ENCODE data around the gene ASB18.

Gene ASB18

DNA sequence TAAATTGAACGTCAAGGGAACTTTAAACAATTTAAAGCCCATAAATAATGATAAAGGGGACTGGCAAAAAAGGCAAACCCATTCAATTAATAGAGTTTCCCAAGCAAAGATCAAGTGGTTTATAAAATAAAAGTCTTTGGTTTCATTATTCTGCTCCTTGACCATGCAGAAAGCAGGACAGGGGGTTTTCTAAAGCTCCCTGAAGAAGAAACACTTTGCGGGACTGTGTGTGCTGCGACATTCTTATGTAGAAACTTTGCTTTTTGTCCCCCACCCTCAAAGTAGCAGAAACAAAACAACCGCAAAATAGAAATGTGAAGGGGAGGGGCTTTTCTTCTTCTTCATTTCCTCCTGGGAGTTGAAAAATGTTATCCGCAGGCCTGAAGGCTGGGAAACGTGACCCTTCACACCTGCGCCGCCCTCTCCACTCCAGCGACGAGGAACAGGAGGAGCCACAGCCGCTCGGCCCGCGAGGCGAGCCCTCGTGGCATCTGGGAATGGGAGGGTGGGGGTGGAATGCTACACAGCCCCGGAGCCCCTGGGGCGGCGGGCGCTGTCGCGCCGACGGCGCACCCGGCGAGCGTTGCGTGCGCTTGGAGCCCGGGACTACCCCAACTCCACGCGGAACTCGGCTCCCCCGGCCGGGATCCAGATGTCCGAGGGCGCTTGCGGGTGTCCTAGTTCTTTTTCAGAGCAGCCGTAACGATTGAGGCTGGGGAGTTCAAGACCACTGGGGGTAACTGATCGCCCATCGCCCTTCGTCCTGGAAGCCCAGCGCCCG is 91.8 kb downstream of the ASB18 start:
- DNase-seq, result no peak

DNA sequence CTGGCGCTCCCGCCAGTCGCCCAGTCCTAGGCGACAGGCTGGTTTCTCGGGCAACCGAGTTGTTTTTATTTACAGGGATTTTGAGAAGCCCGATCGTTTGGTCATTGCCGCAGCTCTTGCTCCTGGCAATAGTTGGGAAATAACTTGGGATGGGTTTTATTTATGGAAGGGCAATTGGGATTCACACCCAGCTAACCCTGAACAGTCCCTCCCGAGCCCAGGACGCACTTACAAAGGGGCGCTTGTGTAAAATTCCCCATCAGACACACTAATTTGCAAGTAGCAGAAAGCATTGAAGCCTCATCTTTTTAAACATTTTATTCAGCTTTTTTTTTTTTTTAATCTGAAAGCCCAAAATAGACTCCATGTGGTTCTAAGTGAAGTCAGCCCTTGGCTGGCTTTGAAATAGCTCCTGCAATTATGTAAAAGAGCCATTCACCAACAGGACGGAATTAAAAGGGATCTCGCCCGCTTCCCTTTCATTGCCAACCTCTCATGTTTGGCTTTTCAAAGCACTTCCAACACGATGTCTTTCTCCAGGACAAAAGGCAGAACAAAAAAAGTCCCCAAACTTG is 92.4 kb downstream of the ASB18 start:
- DNase-seq, result no peak

DNA sequence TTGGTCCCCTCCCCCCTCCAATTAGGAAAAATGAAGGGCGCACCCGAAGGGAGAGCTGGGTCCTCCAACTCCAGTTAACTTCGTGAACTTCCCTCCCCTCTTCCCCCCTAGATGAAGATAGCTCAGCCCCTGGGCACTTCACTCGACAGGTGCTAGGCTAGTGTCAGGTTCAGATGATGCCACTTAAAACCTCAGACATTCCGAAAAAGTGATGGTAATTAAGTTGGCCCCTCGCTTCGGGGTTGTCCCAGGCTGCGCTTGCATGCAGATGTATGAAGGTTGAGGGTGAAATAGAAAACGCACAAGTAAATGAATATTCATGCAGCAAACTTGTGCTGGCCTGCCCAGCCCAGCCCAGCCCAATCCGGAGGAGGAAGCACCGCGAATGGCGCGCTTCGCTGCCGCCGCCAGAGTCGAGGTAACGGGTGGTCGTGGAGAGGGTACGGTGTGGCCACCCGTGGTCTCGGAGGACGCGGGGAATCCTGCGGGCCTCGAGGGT is 93.0 kb downstream of the ASB18 start:
- DNase-seq, result no peak

DNA sequence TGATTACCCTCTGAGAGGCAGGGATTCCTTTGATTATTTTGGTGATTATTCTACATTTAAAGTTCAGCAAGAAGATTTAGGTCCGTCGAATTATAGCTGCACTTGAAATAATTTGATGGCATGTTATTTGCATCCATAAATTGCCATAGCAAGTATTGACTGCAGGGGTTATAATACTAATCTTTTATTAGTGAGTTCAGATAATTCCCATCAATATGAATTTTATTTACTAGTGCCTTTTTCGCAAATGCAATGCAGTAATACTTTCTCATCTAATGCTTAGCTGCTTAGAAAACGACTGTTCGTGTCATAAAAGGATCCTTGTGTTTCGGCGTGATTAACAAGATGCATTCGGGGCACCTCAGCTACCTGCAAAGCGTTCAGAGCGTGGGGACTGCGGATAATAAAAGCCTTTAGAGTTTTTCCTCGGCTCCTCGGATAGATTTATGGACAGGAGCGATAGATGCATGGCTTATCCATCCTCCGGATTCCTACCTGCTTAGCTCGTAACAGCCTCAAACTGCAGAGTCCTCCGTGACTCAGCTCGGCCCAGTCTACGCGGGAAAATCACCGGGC is 93.5 kb downstream of the ASB18 start:
- DNase-seq, result no peak

DNA sequence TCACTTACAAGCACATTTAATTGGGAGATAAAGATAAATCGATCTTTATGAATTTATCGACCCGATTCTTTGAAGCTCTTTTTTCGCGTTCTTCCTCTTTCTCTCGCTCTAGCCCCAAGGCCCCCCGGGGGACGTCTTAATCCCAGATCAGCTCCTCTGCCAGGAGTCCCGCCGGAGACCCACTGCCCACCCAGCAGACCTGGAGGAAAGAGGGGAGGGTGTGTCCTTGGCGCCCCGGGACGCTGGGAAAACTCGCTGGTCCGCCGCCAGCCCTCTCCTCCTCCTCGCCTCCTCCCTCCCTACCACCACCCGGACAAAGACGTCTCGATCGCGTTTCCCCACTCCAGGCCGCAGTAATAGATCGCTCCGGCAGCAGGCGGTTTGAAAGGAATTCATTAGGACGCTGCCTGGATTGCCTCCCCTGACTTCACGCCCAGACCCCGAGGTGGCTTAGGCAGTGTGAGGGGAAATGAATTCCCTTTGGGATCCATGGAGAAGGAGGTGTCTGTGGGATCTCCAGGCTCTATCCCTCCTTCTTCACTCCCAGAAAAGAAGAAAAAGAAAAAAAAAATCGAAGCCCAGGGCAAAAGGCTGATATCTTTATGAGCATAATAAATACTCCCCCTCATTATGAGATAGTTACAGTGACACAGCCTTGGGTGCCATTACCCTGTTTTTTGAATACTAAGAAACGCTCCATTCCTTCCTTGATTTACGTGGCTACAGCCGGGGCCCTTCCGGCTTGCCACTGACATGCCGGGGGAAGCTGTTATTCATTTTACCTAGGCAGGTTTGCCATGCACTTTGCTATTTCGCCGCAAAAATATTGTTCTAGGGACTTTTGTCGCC is 94.2 kb downstream of the ASB18 start:
- no peak for DNase-seq

DNA sequence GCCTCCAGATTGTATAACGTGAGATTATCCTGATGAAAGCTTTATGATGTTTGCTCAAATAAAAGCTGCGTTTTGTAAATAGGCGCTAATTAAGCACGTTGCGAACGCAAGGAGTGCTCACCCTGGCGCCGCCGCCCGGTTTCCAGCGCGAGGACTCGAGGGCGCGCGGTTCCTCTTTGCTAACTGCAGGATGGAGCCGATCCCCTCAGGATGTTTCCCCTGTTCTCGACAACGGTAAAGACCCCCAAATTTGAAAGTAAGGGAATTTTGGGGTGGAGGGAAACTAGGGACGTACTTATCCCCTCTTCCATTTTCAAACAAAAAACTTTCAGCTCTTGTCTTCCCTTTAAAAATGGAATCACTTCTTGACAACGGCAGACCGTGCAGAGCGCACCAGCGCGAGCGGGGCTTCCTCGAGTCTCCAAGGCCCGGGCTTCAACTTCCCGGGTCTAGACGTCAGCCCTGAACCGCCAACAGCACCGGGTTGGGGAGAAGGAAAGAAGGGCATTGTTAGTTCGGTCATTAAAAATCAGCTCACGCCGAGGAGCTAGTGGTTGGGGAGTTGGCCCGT is 95.0 kb downstream of the ASB18 start:
- no peak for DNase-seq

DNA sequence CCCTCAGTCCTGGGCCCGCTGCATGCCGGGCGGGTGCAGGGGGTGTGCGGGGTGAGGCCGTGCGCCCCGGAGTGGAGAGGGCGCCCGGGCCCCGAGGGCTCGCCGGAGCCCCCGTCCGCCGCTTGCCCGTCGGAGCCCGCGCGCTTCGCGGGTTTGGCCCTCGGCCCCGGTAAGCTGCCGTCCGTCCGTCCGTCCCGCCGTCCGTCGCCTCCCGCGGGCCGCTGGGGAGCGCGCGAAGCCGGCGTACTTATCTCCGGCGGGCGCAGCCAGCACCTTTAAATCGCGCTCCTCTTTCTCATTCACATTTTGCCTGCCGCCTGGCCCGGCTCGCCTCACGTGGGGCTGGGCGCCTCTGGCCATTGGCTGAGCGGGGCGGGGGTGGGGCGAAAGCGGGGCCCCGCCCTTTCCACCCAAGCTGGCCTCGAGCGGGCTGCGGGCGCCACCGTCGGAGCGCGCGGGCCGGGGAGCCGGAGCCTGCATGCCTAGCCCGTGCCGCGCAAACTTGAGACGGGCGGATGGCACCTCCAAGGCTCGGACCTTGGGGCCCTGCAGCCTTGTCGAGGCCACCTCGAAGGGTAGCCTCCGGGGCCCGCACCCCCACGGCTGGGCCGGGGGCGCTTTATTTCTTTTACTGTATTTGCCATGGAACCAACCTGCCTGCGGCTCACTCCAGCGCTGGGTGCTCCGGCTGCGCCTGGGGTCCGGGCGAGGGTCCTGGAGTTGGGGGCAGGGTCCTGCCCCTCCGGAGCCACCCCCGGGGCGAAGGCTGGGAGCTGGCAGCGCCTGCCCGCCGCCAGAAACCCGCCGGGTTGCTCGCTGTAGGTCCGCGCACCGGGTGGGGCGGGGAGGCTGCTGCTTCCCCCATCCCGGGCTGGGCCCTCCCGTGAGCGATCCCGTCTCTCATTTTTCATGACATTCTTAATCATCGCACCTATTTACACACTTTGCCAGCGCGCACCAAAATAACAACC is 95.8 kb downstream of the ASB18 start, which contains the start of gene GBX2:
Gene GBX2 (minus strand): TSS at position 277 of the 971 bp plus-strand sequence. CDS start 415 bp downstream, outside the sequence.
- peak; percentile 67 for DNase-seq

DNA sequence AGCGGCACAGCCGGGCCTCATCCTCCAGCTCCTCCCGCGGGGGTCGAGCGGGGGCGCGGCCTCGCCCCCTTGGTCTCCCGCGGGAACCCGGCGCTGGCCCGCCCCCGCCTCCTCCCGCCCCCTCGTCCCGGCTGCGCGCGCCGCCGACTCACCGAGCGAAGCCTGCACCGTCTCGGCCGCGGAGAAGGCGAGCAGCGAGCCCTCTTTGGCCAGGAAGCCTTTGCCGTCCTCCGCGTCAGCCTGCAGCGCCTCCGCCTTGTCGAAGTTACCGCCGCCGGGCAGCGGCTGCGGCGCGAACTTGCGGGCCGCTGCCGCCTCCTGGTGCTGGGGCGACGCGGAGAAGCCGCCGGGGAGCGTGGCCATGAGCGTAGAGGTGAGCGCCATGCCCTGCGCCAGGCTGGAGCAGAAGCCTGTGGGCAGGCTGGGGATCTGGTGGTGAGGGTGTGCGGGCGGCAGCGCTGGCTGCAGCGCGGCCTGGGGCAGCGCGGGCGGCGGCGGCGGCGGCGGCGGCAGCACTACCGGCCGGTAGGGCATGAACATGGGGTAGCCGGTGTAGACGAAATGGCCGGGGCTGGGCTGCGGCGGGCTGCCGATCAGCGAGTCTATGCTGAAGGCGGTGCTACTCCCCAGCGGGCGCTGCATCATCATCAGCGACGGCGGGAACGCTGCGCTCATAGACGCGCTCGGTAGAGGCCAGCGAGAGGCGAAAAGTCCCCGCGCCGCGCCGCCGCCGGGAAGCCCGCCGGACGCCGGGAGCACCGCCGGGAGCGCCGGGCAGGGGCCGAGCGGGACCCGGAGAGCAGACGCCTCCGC is 96.7 kb downstream of the ASB18 start:
- peak; percentile 57 for DNase-seq

DNA sequence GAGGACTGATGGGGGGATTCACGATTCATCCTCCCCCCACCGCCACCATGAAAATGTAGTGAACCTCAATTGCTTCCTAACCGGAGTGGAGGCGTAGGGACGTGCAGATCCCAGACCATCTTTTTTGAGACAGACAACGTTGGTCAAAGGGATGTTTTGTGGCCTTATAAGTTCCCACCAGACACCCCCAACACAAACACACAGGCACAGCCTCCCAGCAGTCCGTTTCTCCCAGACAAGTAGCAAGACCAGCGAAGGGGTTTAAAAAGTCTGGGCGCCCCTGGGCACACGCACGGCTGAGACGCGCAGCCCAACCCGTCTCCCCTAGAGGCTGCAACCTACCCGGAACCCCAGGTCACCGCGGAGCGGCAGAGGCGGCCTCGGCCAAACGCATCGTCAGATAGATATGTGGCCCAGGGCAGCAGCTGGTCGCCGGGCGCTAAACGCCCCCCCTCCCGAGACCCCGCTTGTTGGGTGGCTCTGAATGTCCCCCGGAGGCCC is 97.4 kb downstream of the ASB18 start:
- DNase-seq, result no peak

DNA sequence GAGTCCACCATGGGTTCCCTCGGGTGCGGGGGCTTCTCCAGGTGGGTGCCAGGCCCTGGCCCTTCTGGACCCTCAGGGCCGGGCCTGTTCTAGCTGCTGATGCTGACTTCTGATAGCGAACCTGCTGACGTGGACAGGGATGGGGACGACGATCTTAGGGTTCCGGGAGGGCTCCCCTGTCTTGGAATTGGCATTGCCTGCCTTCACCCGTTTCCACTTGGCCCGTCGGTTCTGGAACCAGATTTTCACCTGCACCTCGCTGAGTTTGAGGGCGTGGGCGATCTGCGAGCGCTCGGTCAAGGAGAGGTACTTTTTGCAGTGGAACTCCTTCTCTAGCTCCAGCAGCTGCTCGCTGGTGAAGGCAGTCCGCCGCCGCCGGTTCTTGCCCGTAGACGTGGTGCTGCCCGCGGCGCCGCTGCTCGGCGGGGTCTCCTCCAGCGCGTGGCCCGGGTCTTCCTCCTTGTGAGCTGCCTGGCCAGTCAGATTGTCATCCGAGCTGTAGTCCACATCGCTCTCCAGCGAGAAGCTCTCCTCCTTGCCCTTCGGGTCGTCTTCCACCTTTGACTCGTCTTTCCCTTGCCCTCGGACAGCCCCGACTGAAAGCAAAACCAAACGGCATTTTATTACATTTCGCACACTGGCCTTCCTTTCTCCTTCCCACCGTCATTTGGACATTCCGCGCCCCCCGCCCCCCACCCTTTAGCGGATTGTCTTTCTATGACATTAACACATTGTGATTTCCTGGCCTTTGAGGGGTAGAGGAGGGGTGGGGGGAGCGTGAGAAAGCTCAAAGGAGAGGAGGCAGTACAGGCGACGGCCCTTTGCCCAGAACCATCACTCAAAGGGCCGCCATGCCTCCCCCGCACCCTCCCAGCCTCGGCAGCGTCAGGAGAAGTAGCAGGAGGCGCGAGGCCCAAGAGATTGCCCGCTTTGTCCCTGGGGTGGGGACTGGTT is 98.1 kb downstream of the ASB18 start:
- no peak for DNase-seq

DNA sequence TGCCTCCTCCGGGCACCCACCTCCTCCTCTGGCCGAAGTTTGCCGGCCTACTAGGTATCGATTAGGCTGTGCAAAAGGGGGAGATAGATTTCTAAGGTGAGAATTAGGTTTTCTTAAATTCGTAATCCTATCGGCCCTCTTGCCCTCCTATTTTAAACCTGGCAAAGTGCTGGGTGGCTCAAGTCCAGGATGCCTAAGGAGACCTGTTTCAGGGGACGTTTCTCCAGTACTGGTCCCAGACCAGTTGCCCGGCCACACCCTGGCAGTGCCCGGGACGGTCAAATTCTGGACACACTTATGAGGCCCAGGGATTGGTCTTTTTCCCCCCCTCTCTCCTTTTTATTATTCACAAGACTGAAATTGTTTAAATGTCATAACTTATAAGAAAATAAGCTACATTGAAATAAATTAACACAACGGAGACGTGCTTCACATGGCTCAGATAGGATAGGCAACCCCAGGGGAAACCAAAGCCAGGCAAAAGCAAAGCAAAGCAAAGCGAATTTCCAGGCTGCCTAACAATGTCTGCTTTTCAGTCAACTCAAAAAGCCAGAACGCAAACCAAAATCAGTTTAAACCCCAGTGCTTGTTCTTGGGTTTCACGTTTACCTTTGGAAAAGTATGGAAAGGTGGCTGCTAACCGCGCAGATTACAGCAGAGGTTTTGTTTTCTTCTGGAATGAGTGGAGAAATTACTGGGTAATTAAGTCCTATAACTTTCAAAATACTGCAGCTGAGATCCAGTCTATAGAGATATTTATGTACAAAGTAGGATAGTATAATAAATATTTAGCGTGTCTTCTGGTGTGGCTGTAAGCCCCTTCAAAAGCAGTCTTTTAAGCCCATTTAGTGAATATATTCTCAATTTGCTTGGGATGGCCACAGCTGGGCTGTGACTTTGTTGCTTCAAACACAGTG is 99.0 kb downstream of the ASB18 start:
- DNase-seq, result no peak

DNA sequence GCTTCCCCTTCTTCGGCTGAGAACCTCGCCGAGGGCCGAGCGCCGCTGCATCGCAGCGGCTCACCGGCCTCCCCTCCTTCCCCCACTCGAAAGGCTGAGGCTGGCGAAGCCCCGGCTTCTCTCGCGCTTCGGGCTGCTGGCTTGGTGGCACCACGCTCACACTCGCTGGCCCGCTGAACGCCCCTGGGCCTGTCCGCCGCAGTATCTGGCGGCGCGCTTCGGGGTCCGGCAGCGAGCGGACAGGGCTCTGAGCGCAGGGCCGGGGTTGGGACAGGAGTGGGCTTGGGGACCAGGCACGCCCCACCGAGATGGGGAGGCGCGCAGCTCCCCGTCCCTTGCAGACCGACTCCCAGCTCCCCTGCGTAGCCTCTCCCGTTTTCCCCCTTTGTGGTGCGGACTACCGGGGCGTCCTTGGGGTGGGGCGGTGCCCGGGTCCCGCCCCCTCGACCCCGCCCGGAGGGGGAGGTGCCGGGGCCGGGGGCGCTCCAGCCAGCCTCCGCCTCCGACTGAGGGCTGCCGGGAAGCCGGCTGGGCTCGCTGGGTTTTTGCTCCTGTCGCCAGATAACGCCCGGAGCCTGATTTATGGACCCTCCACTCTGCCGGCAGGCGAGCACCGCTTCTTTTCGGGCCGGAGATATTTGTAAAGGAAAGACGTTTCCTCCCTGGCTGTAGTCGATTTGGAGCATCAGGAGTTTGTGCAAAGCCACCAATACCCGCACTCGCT is 99.8 kb downstream of the ASB18 start:
- peak; percentile 21 for DNase-seq

DNA sequence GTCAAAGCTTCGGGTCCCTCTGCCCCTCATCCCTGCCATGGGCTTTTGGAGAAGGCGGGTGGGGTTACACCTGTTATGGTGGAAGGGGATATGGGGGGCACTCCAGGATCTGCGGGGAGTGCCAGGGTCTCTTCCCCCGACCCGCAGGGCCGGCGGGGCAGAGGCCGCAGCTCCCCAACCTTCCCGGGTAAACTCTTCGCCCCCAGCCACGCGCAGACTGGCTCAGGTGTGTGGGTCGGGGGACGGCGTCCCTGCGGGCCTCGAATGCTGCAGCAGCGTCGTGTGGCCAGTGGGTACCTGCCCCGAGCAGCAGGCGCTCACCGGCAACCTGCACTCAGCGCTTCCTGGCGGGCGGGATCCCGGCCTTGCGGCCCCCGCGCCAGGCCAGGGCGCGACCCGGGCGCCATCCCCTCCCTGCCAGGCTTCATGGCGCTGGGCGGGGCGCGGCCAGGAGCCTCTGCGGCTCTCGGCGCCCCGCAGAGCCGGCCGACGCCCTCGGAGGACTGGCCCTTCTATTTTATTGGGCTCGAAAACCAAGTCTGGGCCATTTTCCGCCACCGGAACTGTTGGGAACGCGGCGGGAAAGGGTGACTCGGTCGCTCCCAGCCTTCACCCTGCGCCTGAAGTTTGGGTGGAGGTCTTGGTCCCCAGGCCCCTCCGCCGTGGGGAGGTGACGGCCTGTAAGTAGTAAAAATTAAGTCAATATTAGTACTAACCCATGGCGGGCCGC is 100.6 kb downstream of the ASB18 start:
- DNase-seq, result no peak

DNA sequence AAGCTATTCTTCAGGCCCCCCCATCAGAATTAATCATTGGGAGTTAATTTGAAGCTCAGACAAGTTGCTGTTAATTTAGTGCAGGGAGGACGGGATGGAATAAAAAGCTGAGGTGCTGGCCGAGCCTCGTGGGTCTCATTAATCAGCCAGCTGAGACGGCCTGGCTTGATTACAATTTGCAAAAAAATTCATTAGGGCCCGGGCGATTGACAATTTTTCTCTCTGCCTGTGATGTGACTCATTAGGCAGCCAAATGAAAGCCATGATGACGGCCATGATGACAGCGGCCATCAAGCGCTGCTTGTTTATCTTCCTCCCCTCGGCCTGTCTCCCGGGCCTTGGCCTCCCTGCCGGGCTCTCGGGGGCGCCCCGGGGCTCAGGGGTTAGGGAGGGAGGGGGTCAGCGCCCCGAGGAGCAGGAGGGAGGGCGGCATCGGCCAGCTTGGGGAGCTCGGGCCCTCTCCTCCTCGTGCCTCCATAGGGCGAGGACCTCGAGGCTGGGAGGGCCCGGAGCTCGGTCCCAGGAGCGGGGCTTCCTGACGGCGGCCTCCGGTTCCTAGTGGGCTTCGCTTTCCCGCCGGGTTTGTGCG is 101.2 kb downstream of the ASB18 start:
- no peak for DNase-seq

DNA sequence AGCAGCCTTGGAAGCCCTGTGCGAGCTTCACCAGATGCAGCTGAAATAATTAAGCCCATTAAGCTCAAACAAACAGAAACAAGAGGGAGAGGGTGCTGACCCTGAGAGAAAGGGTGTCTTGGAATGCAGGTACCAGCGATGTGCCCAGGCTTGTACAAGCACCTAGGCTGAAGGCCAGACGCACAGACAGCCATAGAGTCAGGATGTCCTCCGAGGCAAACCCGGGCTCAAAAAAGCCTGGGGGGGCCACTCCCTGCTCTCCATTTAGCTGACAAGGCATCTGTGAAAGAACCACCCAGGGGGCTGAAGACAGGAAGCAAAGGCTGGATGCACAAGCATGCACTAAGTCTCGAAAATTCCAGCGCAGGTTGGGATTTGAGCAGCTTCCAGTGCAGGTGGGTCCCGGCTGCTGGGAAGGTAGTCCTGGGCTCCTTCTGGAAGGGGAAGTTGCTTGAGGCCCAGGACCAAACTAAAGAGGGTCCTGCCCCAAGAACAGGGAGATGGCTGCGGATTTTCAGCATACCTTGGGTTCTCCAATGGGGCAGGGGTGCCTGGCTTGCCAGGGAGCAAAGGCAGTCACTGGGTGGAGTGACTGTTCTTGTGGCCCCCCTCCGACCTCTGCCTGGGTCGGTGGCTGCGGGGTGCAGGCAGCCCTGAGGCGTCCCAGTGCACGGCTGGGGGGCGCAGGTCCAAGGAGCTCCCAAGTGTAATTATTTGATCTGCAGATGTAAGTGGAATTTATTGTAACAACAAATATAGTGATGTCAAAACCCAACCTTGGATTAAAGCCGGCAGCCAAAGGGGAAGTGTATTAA is 102.0 kb downstream of the ASB18 start:
- no peak for DNase-seq
